Adrenal gland (tissue), 5 donors: ENCODE data around the gene SPG7.

ENCODE experiments used
- CTCF ChIP-seq, 6 experiments: fragments of 450-650 bp in 4 of 6; fragments of 200-600 bp in 2 of 6; sonication (generic) in 1 of 6; IDR thresholded peaks; 1 replicate in 5 of 6; 2 replicates in 1 of 6; pipeline versions ENCODE4 v1.5.1 to v1.8.0; 2016 to 2021; ENCODE audit warnings: antibody characterized with exemption in 6 of 6, mild to moderate bottlenecking in 2 of 6, moderate library complexity in 1 of 6
- POLR2A ChIP-seq, 2 donors: fragments of 450-650 bp; IDR thresholded peaks; one replicate each; pipeline ENCODE4 v1.6.1; 2017; ENCODE audit warnings: antibody characterized with exemption in 2 of 2, mild to moderate bottlenecking in 2 of 2, moderate library complexity in 1 of 2
- donor health status: DM: no; HTN: no; CAD: no.

DNA sequence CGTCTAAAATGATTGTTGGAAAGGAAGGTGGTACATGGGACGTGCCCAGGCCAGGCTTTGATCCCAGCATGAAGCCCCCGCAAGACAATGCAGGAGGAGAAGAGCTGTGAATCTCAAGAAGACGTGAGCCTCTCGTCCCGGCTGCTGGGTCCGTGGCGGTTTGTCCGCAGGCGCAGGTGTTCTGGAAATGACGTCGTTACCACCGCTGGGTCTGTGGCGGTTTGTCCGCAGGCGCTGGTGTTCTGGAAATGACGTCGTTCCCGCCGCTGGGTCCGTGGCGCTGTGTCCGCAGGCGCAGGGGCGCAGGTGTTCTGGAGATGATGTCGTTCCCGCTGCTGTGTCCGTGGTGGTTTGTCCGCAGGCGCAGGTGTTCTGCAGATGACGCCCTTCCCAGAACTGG is 14.1 kb downstream of the SPG7 start:
- TF ChIP-seq CTCF (IDR thresholded peaks at IDR 0.05), result no peak
- no peak for TF ChIP-seq POLR2A (IDR thresholded peaks at IDR 0.05)
